Osteoblast (primary cell): Measurements from ENCODE around the gene THUMPD1. TPM values are rescaled to one million over a fixed set of nuclear protein-coding genes. Genes with fewer than 3 reads are reported as not detected.

Experiments
- DNase-seq: peaks from one replicate; pipeline ENCODE4 v3.0.0; 2011; ENCODE audit warnings: low spot score, mixed read lengths; ENCODE audit not compliant: insufficient read length; ENCODE audit errors: missing footprints
- H2AFZ ChIP-seq: 2 replicates; pipeline ENCODE4 v1.6.0; 2011; ENCODE audit warnings: mild to moderate bottlenecking, low read length
- H3K27ac ChIP-seq: 2 replicates; pipeline ENCODE4 v1.5.1; 2011; ENCODE audit warnings: mild to moderate bottlenecking, low read depth, low read length, moderate library complexity
- H3K27me3 ChIP-seq: 2 replicates; pipeline ENCODE4 v1.6.0; 2012; ENCODE audit warnings: mild to moderate bottlenecking, control low read depth, inconsistent platforms, low read length, moderate library complexity; ENCODE audit not compliant: insufficient read depth
- H3K36me3 ChIP-seq: 2 replicates; pipeline ENCODE4 v1.5.1; 2011; ENCODE audit warnings: mild to moderate bottlenecking, low read length, control low read depth, moderate library complexity; ENCODE audit not compliant: insufficient read depth
- H3K4me1 ChIP-seq: 2 replicates; pipeline ENCODE4 v1.5.1; 2011; ENCODE audit warnings: mild to moderate bottlenecking, low read length, control low read depth, moderate library complexity; ENCODE audit not compliant: insufficient read depth
- H3K4me2 ChIP-seq: 2 replicates; pipeline ENCODE4 v1.6.0; 2011; ENCODE audit warnings: mild to moderate bottlenecking, low read length; ENCODE audit not compliant: insufficient read depth
- H3K4me3 ChIP-seq: fragments of 200-600 bp; sonication (generic); 3 replicates; pipeline ENCODE4 v1.5.1; 2012; ENCODE audit warnings: mild to moderate bottlenecking, low read length, inconsistent platforms; ENCODE audit not compliant: insufficient read depth
- H3K79me2 ChIP-seq: 2 replicates; pipeline ENCODE4 v1.6.0; 2012; ENCODE audit warnings: mild to moderate bottlenecking, low read length, control low read depth, inconsistent platforms; ENCODE audit not compliant: insufficient read depth
- H3K9me3 ChIP-seq: 2 replicates; pipeline ENCODE4 v1.5.1; 2011; ENCODE audit warnings: low read depth, low read length, control low read depth
- H4K20me1 ChIP-seq: 2 replicates; pipeline ENCODE4 v1.6.0; 2012; ENCODE audit warnings: mild to moderate bottlenecking, low read length, control low read depth; ENCODE audit not compliant: insufficient read depth
- CTCF ChIP-seq: IDR thresholded peaks from 2 replicates; pipeline ENCODE4 v1.5.1; 2011; ENCODE audit warnings: mild to moderate bottlenecking, low read depth, low read length, moderate library complexity; ENCODE audit errors: extremely low read depth
- total RNA-seq: library from RNA; depleted of rRNA; stranded (reverse); fragments of >200 nt; gene quantifications from 2 replicates; pipeline ENCODE4 v1.2.3, GENCODE V29; 2012

Gene THUMPD1
- total RNA-seq, 1 donor, result 78.9 TPM

GRCh38 chr16:20781697-20782096 is 40.1 kb upstream of the THUMPD1 start:
- Histone ChIP-seq H3K79me2 (no peaks in the 10 kb centered on the region), H3K27ac (no peak overlapping the region), H3K4me1 (no peaks in the 10 kb centered on the region), H3K36me3 (no peaks in the 10 kb centered on the region), H3K9me3 (no peaks in the 10 kb centered on the region), H2AFZ (no peak overlapping the region), H4K20me1 (no peaks in the 10 kb centered on the region), H3K27me3 (no peaks in the 10 kb centered on the region), H3K4me3 (no peak overlapping the region), H3K4me2 (no peak overlapping the region)
- no peak for DNase-seq
- TF ChIP-seq CTCF, result no peak

GRCh38 chr16:20774703-20775362 is 33.2 kb upstream of the THUMPD1 start:
- H3K9me3 ChIP-seq, result no peaks in the 10 kb centered on the region
- peak overlapping the region; percentile 57 for H2AFZ ChIP-seq
- no peak overlapping the region for H3K4me3 ChIP-seq
- H3K79me2 ChIP-seq, result no peaks in the 10 kb centered on the region
- TF ChIP-seq CTCF, result peak; percentile 88
- DNase-seq, result peak; percentile 54
- no peaks in the 10 kb centered on the region for H3K36me3 ChIP-seq
- no peaks in the 10 kb centered on the region for H3K27me3 ChIP-seq
- H3K4me1 ChIP-seq, result no peaks in the 10 kb centered on the region
- H4K20me1 ChIP-seq, result no peaks in the 10 kb centered on the region
- H3K27ac ChIP-seq, result no peak overlapping the region
- H3K4me2 ChIP-seq, result no peak overlapping the region

GRCh38 chr16:20773679-20774078 is 32.1 kb upstream of the THUMPD1 start:
- Histone ChIP-seq H2AFZ (no peak overlapping the region), H3K4me2 (no peak overlapping the region), H3K79me2 (no peaks in the 10 kb centered on the region), H4K20me1 (no peaks in the 10 kb centered on the region), H3K27ac (no peak overlapping the region), H3K4me1 (no peaks in the 10 kb centered on the region), H3K9me3 (no peaks in the 10 kb centered on the region), H3K4me3 (no peak overlapping the region), H3K36me3 (no peaks in the 10 kb centered on the region), H3K27me3 (no peaks in the 10 kb centered on the region)
- TF ChIP-seq CTCF, result no peak
- DNase-seq, result no peak

GRCh38 chr16:20768818-20769217 is 27.2 kb upstream of the THUMPD1 start:
- H3K36me3 ChIP-seq, result no peaks in the 10 kb centered on the region
- no peak overlapping the region for H3K4me3 ChIP-seq
- no peaks in the 10 kb centered on the region for H3K4me1 ChIP-seq
- no peak for DNase-seq
- H3K79me2 ChIP-seq, result no peaks in the 10 kb centered on the region
- no peaks in the 10 kb centered on the region for H4K20me1 ChIP-seq
- H3K4me2 ChIP-seq, result no peak overlapping the region
- H2AFZ ChIP-seq, result no peak overlapping the region
- no peak overlapping the region for H3K27ac ChIP-seq
- TF ChIP-seq CTCF, result no peak
- H3K27me3 ChIP-seq, result no peaks in the 10 kb centered on the region
- no peaks in the 10 kb centered on the region for H3K9me3 ChIP-seq
